ENCODE measurements around the gene PCGF2.
"Not testable (repeated sequence)": the region's sequence is repeated elsewhere in the genome, so short reads cannot be mapped to it uniquely, and the experiment has no call there.

Gene PCGF2

DNA sequence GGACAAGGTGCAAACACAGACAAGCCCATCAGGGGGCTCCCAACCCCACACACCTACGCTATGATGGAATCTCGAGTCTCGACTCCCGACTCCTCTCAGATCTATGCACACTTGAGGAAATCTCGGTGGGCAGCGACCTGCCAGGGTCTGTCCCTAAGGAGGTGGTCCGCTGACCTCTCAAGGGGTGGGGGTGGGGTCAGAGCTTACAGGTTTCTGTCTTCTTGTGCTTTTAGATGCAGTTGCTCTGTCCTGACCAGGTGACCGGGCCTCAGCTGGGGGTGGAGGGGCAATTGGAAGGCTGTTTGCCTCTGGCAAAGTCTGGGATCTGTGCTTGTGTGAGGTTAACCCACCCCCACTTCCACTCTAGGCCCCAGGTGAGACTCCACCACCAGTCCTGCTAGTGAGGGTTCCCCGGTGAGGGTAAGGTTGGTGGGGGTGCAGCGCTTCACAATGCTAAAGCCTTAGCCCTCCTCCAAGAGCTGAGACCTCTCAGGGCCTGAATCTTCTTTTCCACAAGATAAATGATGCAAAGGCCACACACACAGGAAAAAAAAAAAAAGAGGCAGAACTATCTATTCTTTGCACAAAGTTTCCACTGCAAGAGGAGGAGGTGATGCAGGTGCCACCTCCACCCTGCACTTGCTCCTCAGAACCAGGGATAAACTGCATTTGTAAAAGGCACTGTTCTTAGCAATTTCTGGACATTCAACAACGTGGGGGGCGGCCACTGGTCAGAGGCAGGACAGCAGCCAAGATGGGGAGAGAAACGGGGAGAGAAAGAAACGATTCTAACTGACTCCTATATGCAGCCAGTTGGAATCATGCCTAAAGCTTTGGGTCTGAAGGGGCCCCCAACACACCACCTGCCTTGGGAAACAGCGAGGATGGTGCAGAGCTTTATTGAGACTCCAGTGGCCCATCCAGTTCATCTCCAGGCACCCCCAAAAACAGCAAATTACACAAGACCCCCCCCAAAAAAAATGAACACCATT, 13.9 kb downstream of the PCGF2 start:
- ATAC-seq: no peak

GRCh38 chr17:38733282-38733981, 14.7 kb downstream of the PCGF2 start:
- no peak for ATAC-seq

GRCh38 chr17:38732376-38733281, 15.5 kb downstream of the PCGF2 start:
- ATAC-seq: no peak

DNA sequence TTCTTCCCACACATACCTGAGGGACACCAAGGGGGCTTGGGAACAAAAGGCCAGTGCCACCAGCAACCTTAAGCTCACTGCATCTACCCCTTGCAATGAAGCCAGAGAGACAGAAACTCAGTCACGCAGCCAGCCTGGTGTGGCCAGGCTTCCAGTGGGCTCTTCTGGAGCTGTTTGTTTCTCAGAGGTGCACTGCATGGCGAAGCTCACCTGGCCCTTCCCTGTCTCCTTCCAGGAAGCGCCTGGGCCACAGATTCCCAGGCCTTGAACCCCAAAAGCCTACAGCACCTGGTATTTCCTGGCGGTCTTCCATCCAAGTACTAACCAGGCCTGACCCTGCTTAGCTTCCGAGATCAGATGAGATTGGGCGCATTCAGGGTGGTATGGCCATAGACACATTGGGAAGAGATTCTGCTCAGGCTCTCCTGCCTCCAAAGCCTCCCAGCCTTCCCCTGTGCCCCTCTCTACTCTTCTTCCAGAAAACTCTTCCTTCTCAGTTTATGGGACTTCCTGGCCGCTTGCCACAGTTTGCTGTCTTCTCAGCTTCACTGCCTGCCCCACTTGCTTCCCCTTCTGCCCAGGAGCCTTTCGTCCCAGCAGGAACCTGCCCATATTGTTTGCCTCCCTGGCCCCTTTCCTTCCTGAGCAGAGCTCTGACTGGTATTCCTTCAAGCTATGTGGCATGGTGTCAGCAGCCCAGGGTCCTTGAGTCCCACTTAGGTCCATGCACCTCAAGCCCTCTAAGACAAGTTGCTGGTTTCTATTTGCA, 16.4 kb downstream of the PCGF2 start:
- no peak for ATAC-seq

- ATAC-seq: no peak
These were observed 17.4 kb downstream of the PCGF2 start for GRCh38 chr17:38730526-38731379.

DNA sequence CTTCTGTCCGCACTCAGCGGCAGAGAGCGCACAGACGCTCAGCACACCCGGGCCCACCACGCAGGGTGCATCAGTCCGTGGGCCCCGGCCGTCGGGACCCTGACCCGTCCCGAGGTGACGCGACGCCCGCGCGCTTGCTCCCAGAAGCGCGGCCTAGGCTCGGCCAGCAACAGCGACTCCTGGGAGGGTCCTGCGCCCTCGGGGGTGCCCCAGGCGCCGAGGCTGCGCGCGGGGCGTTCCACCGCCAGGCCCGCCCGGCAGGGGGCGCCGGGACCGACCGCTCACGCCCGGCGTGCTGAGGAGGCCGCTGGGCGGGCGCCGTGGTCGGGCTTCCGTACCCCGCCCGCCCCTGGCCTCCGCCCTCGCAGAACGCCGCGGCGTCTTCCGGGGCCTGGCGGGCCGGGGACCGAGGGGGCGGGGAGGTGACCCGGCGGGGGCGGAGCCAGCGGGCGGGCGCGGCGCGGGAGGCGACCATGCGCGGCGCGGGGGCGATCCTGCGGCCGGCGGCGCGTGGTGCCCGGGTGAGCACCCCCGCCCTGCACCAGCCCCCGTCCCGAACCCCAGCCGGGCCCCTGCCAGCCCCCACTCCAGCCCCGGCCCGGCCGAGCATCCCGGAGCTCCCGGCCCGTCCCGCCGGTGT, 18.1 kb downstream of the PCGF2 start, which contains the start of gene CISD3:
Gene CISD3 (plus strand): TSS at position 456 of the 640 bp plus-strand sequence. CDS start 18 bp downstream, at position 474.
- peak; percentile 75 to 80 for ATAC-seq

DNA sequence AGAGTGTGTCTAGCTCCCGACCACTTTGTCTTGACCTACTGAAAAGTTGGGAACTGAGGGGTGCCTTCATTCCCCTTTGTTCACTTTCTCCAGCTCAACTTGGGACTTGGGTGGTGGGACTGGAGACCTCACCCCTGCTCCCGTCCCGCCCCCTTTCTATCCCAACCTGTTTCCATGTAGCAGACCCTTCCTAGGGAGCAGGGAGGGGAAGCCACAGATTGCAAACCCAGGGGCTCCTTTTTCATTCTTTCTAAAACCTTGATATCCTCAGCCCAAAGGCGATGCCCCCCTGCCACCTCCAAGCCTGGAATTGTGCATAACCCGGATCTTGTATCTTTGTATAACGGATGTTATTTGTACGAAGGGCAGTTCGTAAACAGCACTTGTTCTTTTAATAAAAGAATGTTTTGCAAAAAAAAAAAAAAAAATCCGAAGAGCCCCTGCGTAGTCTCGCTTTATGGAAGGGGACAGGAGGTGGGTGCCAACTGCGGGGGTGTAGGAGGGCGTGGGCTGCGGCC, 18.7 kb downstream of the PCGF2 start:
- no peak for ATAC-seq

GRCh38 chr17:38728290-38728831, 19.8 kb downstream of the PCGF2 start:
- peak; percentile 2 to 6 for ATAC-seq

DNA sequence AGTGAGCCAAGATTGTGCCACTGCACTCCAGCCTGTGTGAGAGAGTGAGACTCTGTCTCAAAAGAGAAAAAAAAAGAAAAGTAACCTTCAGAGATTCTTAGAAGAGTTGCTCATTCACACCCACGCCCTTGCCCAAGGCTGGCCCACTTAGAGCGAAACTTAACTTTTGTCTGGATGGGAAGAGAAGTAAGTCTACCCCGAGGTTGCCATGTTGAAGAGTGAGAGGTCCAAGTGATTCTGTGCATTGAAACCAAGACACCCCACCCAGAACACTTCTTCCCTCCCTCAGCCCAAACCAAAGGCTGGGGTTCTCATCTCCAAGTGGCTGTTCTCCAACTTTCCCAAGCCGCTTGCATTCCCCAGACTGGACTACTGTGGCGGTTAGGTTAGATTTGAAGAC, 20.4 kb downstream of the PCGF2 start:
- peak; percentile 58 to 60 for ATAC-seq

GRCh38 chr17:38726145-38726544, 22.0 kb downstream of the PCGF2 start:
- not testable (repeated sequence) for ATAC-seq

GRCh38 chr17:38725066-38725465, 23.1 kb downstream of the PCGF2 start:
- no peak for ATAC-seq

DNA sequence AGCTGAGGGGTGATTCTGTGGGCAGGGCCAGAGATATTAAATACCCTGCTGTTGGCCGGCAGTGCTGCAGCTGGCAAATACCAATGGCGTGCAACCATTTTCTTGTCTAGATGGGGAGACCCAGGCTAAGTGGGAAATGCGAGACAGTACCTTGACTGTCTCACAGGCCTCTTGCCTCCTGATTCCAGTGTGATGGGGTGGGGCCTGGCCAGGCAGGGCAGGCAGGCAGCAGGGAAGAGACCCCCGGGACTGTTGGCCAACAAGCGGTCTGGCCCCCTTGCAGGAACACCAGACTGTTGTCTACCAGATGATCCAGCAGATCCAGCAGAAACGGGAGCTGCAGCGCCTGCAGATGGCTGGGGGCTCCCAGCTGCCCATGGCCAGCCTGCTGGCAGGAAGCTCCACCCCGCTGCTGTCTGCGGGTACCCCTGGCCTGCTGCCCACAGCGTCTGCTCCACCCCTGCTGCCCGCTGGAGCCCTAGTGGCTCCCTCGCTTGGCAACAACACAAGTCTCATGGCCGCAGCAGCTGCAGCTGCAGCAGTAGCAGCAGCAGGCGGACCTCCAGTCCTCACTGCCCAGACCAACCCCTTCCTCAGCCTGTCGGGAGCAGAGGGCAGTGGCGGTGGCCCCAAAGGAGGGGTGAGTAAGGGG, 23.7 kb downstream of the PCGF2 start:
- ATAC-seq: no peak

DNA sequence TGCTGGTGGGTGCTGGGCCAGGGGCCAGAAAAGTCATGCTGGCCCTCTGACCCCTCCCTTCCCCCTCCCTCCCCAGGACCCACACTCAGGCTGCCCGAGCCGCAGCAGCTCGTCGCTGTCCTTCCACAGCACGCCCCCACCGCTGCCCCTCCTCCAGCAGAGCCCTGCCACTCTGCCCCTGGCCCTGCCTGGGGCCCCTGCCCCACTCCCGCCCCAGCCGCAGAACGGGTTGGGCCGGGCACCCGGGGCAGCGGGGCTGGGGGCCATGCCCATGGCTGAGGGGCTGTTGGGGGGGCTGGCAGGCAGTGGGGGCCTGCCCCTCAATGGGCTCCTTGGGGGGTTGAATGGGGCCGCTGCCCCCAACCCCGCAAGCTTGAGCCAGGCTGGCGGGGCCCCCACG, 26.3 kb downstream of the PCGF2 start:
- no peak for ATAC-seq

GRCh38 chr17:38720941-38721340, 27.2 kb downstream of the PCGF2 start:
- no peak for ATAC-seq

GRCh38 chr17:38719943-38720641, 28.0 kb downstream of the PCGF2 start:
- no peak for ATAC-seq

GRCh38 chr17:38719289-38719942, 28.7 kb downstream of the PCGF2 start:
- ATAC-seq: no peak

- ATAC-seq: no peak
These were observed 30.9 kb downstream of the PCGF2 start for GRCh38 chr17:38717139-38717745.
